ENCODE data around the gene REXO4. TPM values are rescaled to one million over a fixed set of nuclear protein-coding genes. Genes with fewer than 3 reads are reported as not detected.

Gene REXO4
- total and polyA plus RNA-seq, 2 experiments from 2014 or later, result 31.1 to 36.3 TPM

GRCh38 chr9:133465984-133466383 lies 48.2 kb upstream of the REXO4 start:
- Histone ChIP-seq H3K4me1 (ENCODE audit: insufficient read depth) (peaks cover 3% of the 10 kb centered on the region; the same call in 1 of the 2 replicates), H3K4me2 (no peak overlapping the region), H3K9me2 (ENCODE audit: insufficient read depth) (no peaks in the 10 kb centered on the region), H4K20me1 (replicated peaks; ENCODE audit: insufficient read depth) (peaks cover 7% of the 10 kb centered on the region; the same call in 1 of the 2 replicates), H3K27ac (ENCODE audit: low read depth) (no peak overlapping the region), H3K36me3 (ENCODE audit: insufficient read depth) (no peaks in the 10 kb centered on the region), H3K79me2 (replicated peaks; ENCODE audit: insufficient read depth) (peaks cover 13% of the 10 kb centered on the region; the same call in 1 of the 2 replicates), H3K4me3 (no peak overlapping the region), H2AFZ (no peak overlapping the region), H3K27me3 (ENCODE audit: insufficient read depth) (no peaks in the 10 kb centered on the region), H3F3A (replicated peaks; ENCODE audit: low read depth) (peaks cover 12% of the 10 kb centered on the region; the same call in 1 of the 2 replicates)
- no peak overlapping the region for H3K27ac Mint-ChIP-seq
- H3K4me1 Mint-ChIP-seq, result peaks cover 14% of the 10 kb centered on the region
- DNase-seq (ENCODE audit: low spot score) (no peak), ATAC-seq (no peak)
- H3K9me3 Mint-ChIP-seq, result no peaks in the 10 kb centered on the region
- H3K36me3 Mint-ChIP-seq (ENCODE audit: low read depth), result peaks cover 3% of the 10 kb centered on the region; the same call in 1 of the 3 replicates
- TF ChIP-seq ZNF114 (CRISPR knock-in tag; IDR thresholded peaks at IDR 0.05), result no peak
- no peak for TF ChIP-seq ZNF462 (CRISPR knock-in tag; IDR thresholded peaks at IDR 0.05)
- no peak for TF ChIP-seq EZH2phosphoT487 (IDR thresholded peaks at IDR 0.05; ENCODE audit: unreplicated experiment)
- TF ChIP-seq ETS1 (IDR thresholded peaks at IDR 0.05), result no peak
- no peak for TF ChIP-seq CTCF (conservative IDR thresholded peaks at IDR 0.05; ENCODE audit: low read depth in 2 of 2)
- no peak for TF ChIP-seq JUNB (IDR thresholded peaks at IDR 0.05; ENCODE audit: unreplicated experiment)
- no peak for TF ChIP-seq STAT1 (IDR thresholded peaks at IDR 0.05; ENCODE audit: unreplicated experiment)
- TF ChIP-seq CREB1 (CRISPR knock-in tag; IDR thresholded peaks at IDR 0.05; ENCODE audit: low read depth), result no peak
- TF ChIP-seq REST (IDR thresholded peaks at IDR 0.05; ENCODE audit: unreplicated experiment), result no peak
- no peak for TF ChIP-seq ZNF331 (CRISPR knock-in tag; IDR thresholded peaks at IDR 0.05; ENCODE audit: low read depth)
- no peak for TF ChIP-seq POLR2AphosphoS5 (IDR thresholded peaks at IDR 0.05; ENCODE audit: low read depth)
- TF ChIP-seq NANOG (IDR thresholded peaks at IDR 0.05; ENCODE audit: borderline replicate concordance), result no peak
- TF ChIP-seq EZH2 (IDR thresholded peaks at IDR 0.05; ENCODE audit: low read depth, unreplicated experiment), result no peak
- H3K27me3 Mint-ChIP-seq (ENCODE audit: insufficient read depth, low read depth, poor library complexity), result peaks cover 15% of the 10 kb centered on the region
- no peak overlapping the region for H3K4me3 Mint-ChIP-seq

All from GM23338 (cell line).